GM12874 (cell line): Measurements from ENCODE around the gene TMSB10.

ENCODE experiments used
- TF ChIP-seq, protein P1 (sequence below): IDR thresholded peaks from 2 replicates; pipeline ENCODE4 v1.5.1; 2011; ENCODE audit warnings: low read depth, mild to moderate bottlenecking, control low read depth, low read length, moderate library complexity; ENCODE audit not compliant: insufficient read depth

The TMSB10 gene

DNA sequence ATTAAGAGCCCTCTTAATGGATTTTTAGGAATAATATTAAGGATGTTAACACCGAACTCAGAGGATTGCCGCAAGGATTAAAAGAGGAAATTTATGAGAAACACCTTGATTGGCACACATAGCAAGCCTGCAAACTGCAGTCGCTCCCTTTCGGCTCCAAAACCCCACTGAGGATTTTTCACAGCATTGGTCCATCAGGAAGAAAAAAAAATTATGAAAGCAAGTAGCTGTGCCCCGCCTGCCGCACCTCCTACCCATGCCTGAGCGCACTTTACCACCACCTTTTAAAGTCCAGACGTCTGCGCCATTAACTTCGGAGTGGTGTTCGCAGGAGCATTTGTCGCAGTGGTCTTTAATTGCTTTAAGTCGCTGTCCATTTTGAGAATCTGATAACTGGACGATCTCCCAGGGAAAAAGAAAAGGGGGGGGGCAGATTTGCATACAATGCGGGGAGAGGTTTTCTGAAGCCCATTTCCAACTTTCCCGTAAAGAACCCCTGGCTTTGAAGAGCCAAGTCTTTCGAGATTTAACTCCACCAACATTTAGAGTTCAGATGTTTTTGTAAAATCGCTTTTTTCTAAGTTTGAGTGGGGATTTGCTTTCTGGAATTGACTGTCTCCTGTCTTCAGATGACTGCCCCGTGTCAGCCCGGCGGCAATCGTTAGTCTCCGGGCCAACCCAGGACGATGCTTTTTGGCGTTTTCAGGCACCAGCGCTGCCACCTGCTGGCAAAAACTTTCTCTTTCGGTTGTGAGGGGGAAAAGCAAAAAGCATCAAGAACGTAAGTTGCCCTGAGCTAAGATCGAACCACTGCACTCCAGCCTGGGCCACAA lies 23.7 kb upstream of the TMSB10 start:
- TF ChIP-seq, protein P1, sequence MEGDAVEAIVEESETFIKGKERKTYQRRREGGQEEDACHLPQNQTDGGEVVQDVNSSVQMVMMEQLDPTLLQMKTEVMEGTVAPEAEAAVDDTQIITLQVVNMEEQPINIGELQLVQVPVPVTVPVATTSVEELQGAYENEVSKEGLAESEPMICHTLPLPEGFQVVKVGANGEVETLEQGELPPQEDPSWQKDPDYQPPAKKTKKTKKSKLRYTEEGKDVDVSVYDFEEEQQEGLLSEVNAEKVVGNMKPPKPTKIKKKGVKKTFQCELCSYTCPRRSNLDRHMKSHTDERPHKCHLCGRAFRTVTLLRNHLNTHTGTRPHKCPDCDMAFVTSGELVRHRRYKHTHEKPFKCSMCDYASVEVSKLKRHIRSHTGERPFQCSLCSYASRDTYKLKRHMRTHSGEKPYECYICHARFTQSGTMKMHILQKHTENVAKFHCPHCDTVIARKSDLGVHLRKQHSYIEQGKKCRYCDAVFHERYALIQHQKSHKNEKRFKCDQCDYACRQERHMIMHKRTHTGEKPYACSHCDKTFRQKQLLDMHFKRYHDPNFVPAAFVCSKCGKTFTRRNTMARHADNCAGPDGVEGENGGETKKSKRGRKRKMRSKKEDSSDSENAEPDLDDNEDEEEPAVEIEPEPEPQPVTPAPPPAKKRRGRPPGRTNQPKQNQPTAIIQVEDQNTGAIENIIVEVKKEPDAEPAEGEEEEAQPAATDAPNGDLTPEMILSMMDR: peak; percentile 63

GRCh38 chr2:84882414-84882738 lies 23.1 kb upstream of the TMSB10 start:
- TF ChIP-seq, protein P1: no peak

DNA sequence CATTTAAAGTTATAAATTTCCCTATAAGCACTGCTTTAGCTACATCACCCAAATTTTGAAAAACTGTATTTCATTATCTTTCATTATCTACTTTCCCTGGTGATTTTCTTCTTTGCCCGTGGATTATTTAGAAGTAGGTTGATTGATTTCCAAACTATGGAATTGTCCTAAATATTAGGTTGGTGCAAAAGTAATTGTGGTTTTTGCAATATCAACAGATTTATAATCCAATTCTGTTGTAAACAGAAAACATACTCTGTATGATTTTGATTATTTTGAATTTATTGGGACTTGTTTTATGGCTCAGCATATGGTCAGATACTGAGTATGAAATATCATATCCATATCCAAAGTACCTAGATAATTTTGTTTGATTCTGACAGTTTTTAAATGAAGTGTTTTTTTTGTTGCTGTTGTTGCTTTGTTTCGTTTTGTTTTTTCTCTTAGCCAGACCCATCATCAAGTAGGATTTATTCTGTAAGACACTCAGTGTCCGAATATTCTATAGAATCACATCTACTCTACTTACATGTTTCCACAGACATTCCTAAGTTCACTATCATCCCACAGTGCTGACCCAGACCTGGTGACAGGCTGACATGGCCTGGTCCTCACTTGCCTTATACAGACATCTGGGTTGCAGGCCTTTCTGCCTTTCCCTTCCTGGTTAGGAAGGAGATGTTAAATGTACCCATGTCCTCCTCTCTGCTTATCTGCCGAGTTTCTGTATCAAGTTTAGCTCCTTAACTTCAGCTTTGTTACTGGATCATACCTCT lies 22.5 kb upstream of the TMSB10 start:
- TF ChIP-seq, protein P1: no peak

- TF ChIP-seq, protein P1: no peak
These were observed 21.0 kb upstream of the TMSB10 start for GRCh38 chr2:84884449-84884848.

DNA sequence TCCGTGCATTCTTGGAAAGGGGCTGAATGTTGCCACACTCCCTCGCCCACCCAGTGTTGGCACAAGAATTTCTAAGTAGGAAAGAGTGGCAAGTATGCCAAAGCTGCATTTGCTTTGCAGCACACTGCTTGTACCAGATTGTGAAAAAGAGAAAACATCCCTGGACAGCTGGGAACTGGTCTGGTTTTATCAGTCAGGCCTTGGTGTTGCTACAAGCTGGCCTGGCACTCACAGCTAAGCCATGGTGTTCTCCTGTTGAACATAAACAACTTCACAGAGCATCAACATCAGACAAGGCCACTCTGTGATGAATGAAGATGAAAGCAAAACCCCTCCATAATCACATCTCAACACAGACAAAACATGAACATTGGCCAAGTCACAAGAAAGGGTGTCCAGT lies 20.3 kb upstream of the TMSB10 start:
- TF ChIP-seq, protein P1: no peak

GRCh38 chr2:84886791-84887190 lies 18.7 kb upstream of the TMSB10 start:
- TF ChIP-seq, protein P1: no peak

DNA sequence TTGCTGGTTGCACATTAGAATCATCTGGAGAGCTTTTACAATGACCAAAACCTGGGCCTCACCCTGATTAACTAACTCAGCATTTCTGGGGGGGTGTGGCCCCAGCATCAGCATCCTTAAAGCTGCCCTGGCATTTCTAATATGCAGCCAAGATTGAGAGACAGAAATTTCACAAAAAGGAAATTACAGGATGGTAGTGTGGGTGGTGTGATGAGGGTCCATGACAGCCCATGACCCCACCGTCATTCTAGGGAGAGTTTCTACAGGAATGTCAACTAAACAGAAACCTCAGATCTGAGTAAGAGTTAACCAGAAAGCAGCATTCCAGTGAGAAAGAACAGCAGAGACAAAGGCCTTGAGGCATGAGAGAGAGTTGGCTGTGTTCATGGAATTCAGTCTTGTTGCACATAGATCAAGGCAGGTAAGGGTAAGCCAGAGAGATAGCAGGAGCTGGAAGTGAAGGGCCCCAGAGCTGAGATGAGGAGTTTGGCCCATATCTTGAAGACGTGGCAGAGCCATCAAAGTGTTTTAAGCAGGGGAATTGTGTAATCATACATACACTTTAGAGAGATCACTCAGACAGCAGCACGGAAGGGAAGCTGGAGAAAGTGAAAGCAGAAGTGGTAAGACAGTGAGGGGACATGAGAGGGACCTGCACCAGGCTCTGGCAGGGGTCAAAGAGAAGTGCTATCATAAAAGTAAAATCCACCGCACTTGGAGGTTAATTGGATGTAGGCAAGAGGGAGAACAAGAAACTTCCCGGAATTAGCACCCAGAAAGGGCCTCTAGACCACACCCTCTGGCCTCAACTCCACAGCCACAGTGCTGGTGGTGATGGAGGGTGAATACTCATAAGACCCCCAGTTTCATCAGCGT lies 16.8 kb upstream of the TMSB10 start:
- TF ChIP-seq, protein P1: no peak
